ENCODE measurements around the gene MYO10.
"Not testable (repeated sequence)": the region's sequence is repeated elsewhere in the genome, so short reads cannot be mapped to it uniquely, and the experiment has no call there.

Gene MYO10

GRCh38 chr5:16886793-16887345 is 49.2 kb downstream of the MYO10 start:
- DNase-seq (ENCODE audit: low read depth in 2 of 2) = no peak

GRCh38 chr5:16886366-16886736 is 49.7 kb downstream of the MYO10 start:
- DNase-seq (ENCODE audit: low read depth in 2 of 2) = no peak

- no peak for DNase-seq (ENCODE audit: low read depth in 2 of 2)
These were observed 50.3 kb downstream of the MYO10 start for GRCh38 chr5:16885635-16886365.

- DNase-seq (ENCODE audit: low read depth in 2 of 2) = no peak
These were observed 51.5 kb downstream of the MYO10 start for GRCh38 chr5:16884595-16884994.

GRCh38 chr5:16883806-16884205 is 52.3 kb downstream of the MYO10 start:
- no peak for DNase-seq (ENCODE audit: low read depth in 2 of 2)

GRCh38 chr5:16883176-16883575 is 52.9 kb downstream of the MYO10 start:
- no peak for DNase-seq (ENCODE audit: low read depth in 2 of 2)

- DNase-seq (ENCODE audit: low read depth in 2 of 2) = no peak
These were observed 54.8 kb downstream of the MYO10 start for GRCh38 chr5:16881251-16881650.

GRCh38 chr5:16880547-16880946 is 55.5 kb downstream of the MYO10 start:
- DNase-seq (ENCODE audit: low read depth in 2 of 2) = no peak

GRCh38 chr5:16879650-16880049 is 56.4 kb downstream of the MYO10 start:
- no peak for DNase-seq (ENCODE audit: low read depth in 2 of 2)

GRCh38 chr5:16879191-16879590 is 56.9 kb downstream of the MYO10 start:
- DNase-seq (ENCODE audit: low read depth in 2 of 2) = no peak

GRCh38 chr5:16877267-16877935 is 58.7 kb downstream of the MYO10 start:
- no peak for DNase-seq (ENCODE audit: low read depth in 2 of 2)

GRCh38 chr5:16874424-16874823 is 61.7 kb downstream of the MYO10 start:
- DNase-seq (ENCODE audit: low read depth in 2 of 2) = not testable (repeated sequence)

- DNase-seq (ENCODE audit: low read depth in 2 of 2) = no peak
These were observed 64.2 kb downstream of the MYO10 start for GRCh38 chr5:16871746-16872339.

- no peak for DNase-seq (ENCODE audit: low read depth in 2 of 2)
These were observed 65.2 kb downstream of the MYO10 start for GRCh38 chr5:16870878-16871277.

GRCh38 chr5:16869821-16870796 is 66.0 kb downstream of the MYO10 start:
- DNase-seq (ENCODE audit: low read depth in 2 of 2) = no peak

- DNase-seq (ENCODE audit: low read depth in 2 of 2) = no peak
These were observed 68.5 kb downstream of the MYO10 start for GRCh38 chr5:16867577-16867953.

GRCh38 chr5:16866795-16867576 is 69.1 kb downstream of the MYO10 start:
- no peak for DNase-seq (ENCODE audit: low read depth in 2 of 2)

GRCh38 chr5:16866273-16866672 is 69.8 kb downstream of the MYO10 start:
- no peak for DNase-seq (ENCODE audit: low read depth in 2 of 2)

GRCh38 chr5:16865151-16865550 is 70.9 kb downstream of the MYO10 start:
- DNase-seq (ENCODE audit: low read depth in 2 of 2) = no peak

GRCh38 chr5:16864631-16865131 is 71.4 kb downstream of the MYO10 start:
- DNase-seq (ENCODE audit: low read depth in 2 of 2) = no peak
